TTC549 (cell line): ENCODE measurements around the gene TULP4.
"Not testable (repeated sequence)": the region's sequence is repeated elsewhere in the genome, so short reads cannot be mapped to it uniquely, and the experiment has no call there.

ENCODE experiments used
- FAIRE-seq: peaks from 2 replicates; lab custom pipeline; 2012; peaks lifted over from hg19 to GRCh38; lab: Jason Lieb, UNC

Gene TULP4

GRCh38 chr6:158470023-158470422 is 157.8 kb downstream of the TULP4 start:
- FAIRE-seq, result not testable (repeated sequence)

- FAIRE-seq, result no peak
Observed at GRCh38 chr6:158471339-158471738, 159.1 kb downstream of the TULP4 start.

GRCh38 chr6:158472447-158472846 is 160.2 kb downstream of the TULP4 start:
- no peak for FAIRE-seq

GRCh38 chr6:158474961-158475343 is 162.7 kb downstream of the TULP4 start:
- FAIRE-seq, result no peak

GRCh38 chr6:158475344-158476302 is 163.4 kb downstream of the TULP4 start:
- no peak for FAIRE-seq

- no peak for FAIRE-seq
Observed at GRCh38 chr6:158476389-158476788, 164.1 kb downstream of the TULP4 start.

GRCh38 chr6:158477722-158478121 is 165.5 kb downstream of the TULP4 start:
- FAIRE-seq, result not testable (repeated sequence)

GRCh38 chr6:158480989-158481388 is 168.7 kb downstream of the TULP4 start:
- FAIRE-seq, result no peak

GRCh38 chr6:158481690-158482473 is 169.6 kb downstream of the TULP4 start:
- FAIRE-seq, result no peak

GRCh38 chr6:158485431-158485830 is 173.2 kb downstream of the TULP4 start:
- FAIRE-seq, result no peak

GRCh38 chr6:158487495-158487894 is 175.2 kb downstream of the TULP4 start:
- FAIRE-seq, result no peak

- FAIRE-seq, result no peak
Observed at GRCh38 chr6:158488065-158488464, 175.8 kb downstream of the TULP4 start.

- no peak for FAIRE-seq
Observed at GRCh38 chr6:158489441-158489840, 177.2 kb downstream of the TULP4 start.

GRCh38 chr6:158492881-158493280 is 180.6 kb downstream of the TULP4 start:
- FAIRE-seq, result no peak

- FAIRE-seq, result no peak
Observed at GRCh38 chr6:158496700-158497099, 184.4 kb downstream of the TULP4 start.

- FAIRE-seq, result no peak
Observed at GRCh38 chr6:158497620-158498019, 185.4 kb downstream of the TULP4 start.

GRCh38 chr6:158498362-158498761 is 186.1 kb downstream of the TULP4 start:
- FAIRE-seq, result no peak

GRCh38 chr6:158499601-158500000 is 187.3 kb downstream of the TULP4 start:
- no peak for FAIRE-seq

GRCh38 chr6:158500016-158500735 is 187.9 kb downstream of the TULP4 start:
- no peak for FAIRE-seq

GRCh38 chr6:158501360-158502262 is 189.3 kb downstream of the TULP4 start:
- no peak for FAIRE-seq

- FAIRE-seq, result no peak
Observed at GRCh38 chr6:158502263-158502950, 190.1 kb downstream of the TULP4 start.
